H9 (cell line): Measurements from ENCODE around the gene RNF180. TPM values are rescaled to one million over a fixed set of nuclear protein-coding genes. Genes with fewer than 3 reads are reported as not detected.

Experiments used
- DNase-seq: peaks from one replicate; pipeline ENCODE4 v3.0.0-alpha.2; 2017
- H2AFZ ChIP-seq: one replicate; pipeline ENCODE4 v1.6.1; 2013; ENCODE audit warnings: mild to moderate bottlenecking, low read length, control low read depth, moderate library complexity
- H2AK5ac ChIP-seq: 2 replicates; pipeline ENCODE4 v1.6.1; 2013; ENCODE audit warnings: low read length, control low read depth, mixed read lengths; ENCODE audit not compliant: insufficient read length
- H2BK120ac ChIP-seq: one replicate; pipeline ENCODE4 v1.6.1; 2013; ENCODE audit warnings: low read depth, mild to moderate bottlenecking, low read length, control low read depth, inconsistent platforms; ENCODE audit not compliant: poor library complexity, severe bottlenecking
- H2BK12ac ChIP-seq: 2 replicates; pipeline ENCODE4 v1.6.1; 2013; ENCODE audit warnings: low read length, control low read depth, mixed read lengths, low read depth; ENCODE audit not compliant: insufficient read length
- H2BK15ac ChIP-seq: 2 replicates; pipeline ENCODE4 v1.6.1; 2013; ENCODE audit warnings: low read depth, low read length, control low read depth
- H2BK20ac ChIP-seq: one replicate; pipeline ENCODE4 v1.6.1; 2013; ENCODE audit warnings: low read depth, mild to moderate bottlenecking, low read length, control low read depth, inconsistent platforms; ENCODE audit not compliant: poor library complexity, severe bottlenecking
- H2BK5ac ChIP-seq: 2 replicates; pipeline ENCODE4 v1.6.1; 2013; ENCODE audit warnings: low read length, control low read depth, mixed read lengths; ENCODE audit not compliant: insufficient read length
- H3K14ac ChIP-seq: 2 replicates; pipeline ENCODE4 v1.6.1; 2013; ENCODE audit warnings: low read length, control low read depth; ENCODE audit not compliant: insufficient read depth
- H3K18ac ChIP-seq: 2 replicates; pipeline ENCODE4 v1.6.1; 2013; ENCODE audit warnings: low read depth, mild to moderate bottlenecking, mixed read lengths, low read length, control low read depth; ENCODE audit not compliant: insufficient read length
- H3K23ac ChIP-seq: 2 replicates; pipeline ENCODE4 v1.6.1; 2013; ENCODE audit warnings: low read length, control low read depth, mixed read lengths, low read depth; ENCODE audit not compliant: insufficient read length
- H3K23me2 ChIP-seq: 2 replicates; pipeline ENCODE4 v1.6.1; 2013; ENCODE audit warnings: low read depth, mild to moderate bottlenecking, mixed read lengths, low read length, control low read depth; ENCODE audit not compliant: insufficient read length, poor library complexity, severe bottlenecking
- H3K27ac ChIP-seq: 2 replicates; pipeline ENCODE4 v1.5.1; 2013; ENCODE audit warnings: low read length, control low read depth, mixed read lengths, low read depth; ENCODE audit not compliant: insufficient read length
- H3K27me3 ChIP-seq: 2 replicates; pipeline ENCODE4 v1.6.1; 2013; ENCODE audit warnings: low read length, control low read depth, inconsistent platforms; ENCODE audit not compliant: insufficient read depth
- H3K4ac ChIP-seq: 2 replicates; pipeline ENCODE4 v1.6.1; 2013; ENCODE audit warnings: low read depth, mild to moderate bottlenecking, control low read depth, inconsistent platforms, low read length, moderate library complexity
- H3K4me1 ChIP-seq: 2 replicates; pipeline ENCODE4 v1.6.1; 2013; ENCODE audit warnings: low read length, control low read depth, inconsistent platforms; ENCODE audit not compliant: insufficient read depth
- H3K4me2 ChIP-seq: 2 replicates; pipeline ENCODE4 v1.6.1; 2013; ENCODE audit warnings: low read length, control low read depth, mixed read lengths; ENCODE audit not compliant: insufficient read length, insufficient read depth
- H3K56ac ChIP-seq: 2 replicates; pipeline ENCODE4 v1.6.1; 2013; ENCODE audit warnings: low read depth, mild to moderate bottlenecking, mixed read lengths, low read length, control low read depth; ENCODE audit not compliant: insufficient read length
- H3K79me1 ChIP-seq: 2 replicates; pipeline ENCODE4 v1.6.1; 2013; ENCODE audit warnings: low read depth, mild to moderate bottlenecking, moderate library complexity, low read length, control low read depth, inconsistent platforms; ENCODE audit not compliant: insufficient read depth, poor library complexity, severe bottlenecking
- H3K79me2 ChIP-seq: 2 replicates; pipeline ENCODE4 v1.6.1; 2013; ENCODE audit warnings: low read length, control low read depth, inconsistent platforms; ENCODE audit not compliant: insufficient read depth
- H3K9ac ChIP-seq: 2 replicates; pipeline ENCODE4 v1.6.1; 2013; ENCODE audit warnings: low read length, control low read depth, mixed read lengths; ENCODE audit not compliant: insufficient read length; ENCODE audit errors: extremely low read depth
- H3K9me3 ChIP-seq: one replicate; pipeline ENCODE4 v1.6.1; 2013; ENCODE audit warnings: low read depth, low read length, inconsistent platforms; ENCODE audit not compliant: control insufficient read depth
- H3T11ph ChIP-seq: one replicate; pipeline ENCODE4 v1.6.1; 2013; ENCODE audit warnings: mild to moderate bottlenecking, low read length, control low read depth, inconsistent platforms
- H4K20me1 ChIP-seq: one replicate; pipeline ENCODE4 v1.6.1; 2013; ENCODE audit not compliant: control insufficient read depth, insufficient read length, insufficient read depth
- H4K5ac ChIP-seq: 2 replicates; pipeline ENCODE4 v1.6.1; 2013; ENCODE audit warnings: low read depth, mild to moderate bottlenecking, mixed read lengths, low read length, control low read depth; ENCODE audit not compliant: insufficient read length
- H4K8ac ChIP-seq: replicated peaks from 2 replicates; pipeline ENCODE4 v1.6.1; 2013; ENCODE audit warnings: low read length, control low read depth, mixed read lengths, low read depth; ENCODE audit not compliant: insufficient read length
- H4K91ac ChIP-seq: 2 replicates; pipeline ENCODE4 v1.6.1; 2013; ENCODE audit warnings: low read depth, mild to moderate bottlenecking, moderate library complexity, mixed read lengths, low read length, control low read depth; ENCODE audit not compliant: insufficient read length
- H3K27ac Mint-ChIP-seq, 3 experiments: 2 replicates in 2 of 3; 3 replicates in 1 of 3; pipeline ENCODE4 v1.8.0; 2020 to 2021; ENCODE audit warnings: mixed read lengths in 3 of 3, mild to moderate bottlenecking in 1 of 3, moderate library complexity in 1 of 3
- H3K27me3 Mint-ChIP-seq: 2 replicates; pipeline ENCODE4 v1.8.0; 2021; ENCODE audit warnings: low read depth, mild to moderate bottlenecking, moderate library complexity, mixed read lengths
- H3K36me3 Mint-ChIP-seq, 3 experiments: 2 replicates in 2 of 3; 3 replicates in 1 of 3; pipeline ENCODE4 v1.8.0; 2020 to 2021; ENCODE audit warnings: low read depth in 3 of 3, mixed read lengths in 3 of 3; ENCODE audit not compliant: insufficient read depth in 1 of 3
- H3K4me1 Mint-ChIP-seq, 2 experiments: 2 replicates each; pipeline ENCODE4 v1.8.0; 2020; ENCODE audit warnings: mixed read lengths in 2 of 2
- H3K4me3 Mint-ChIP-seq, 2 experiments: 2 replicates in 1 of 2; 3 replicates in 1 of 2; pipeline ENCODE4 v1.8.0; 2020 to 2021; ENCODE audit warnings: mild to moderate bottlenecking in 2 of 2, mixed read lengths in 2 of 2, moderate library complexity in 1 of 2
- H3K9me3 Mint-ChIP-seq, 2 experiments: 2 replicates in 1 of 2; 3 replicates in 1 of 2; pipeline ENCODE4 v1.8.0; 2020; ENCODE audit warnings: mild to moderate bottlenecking in 2 of 2, mixed read lengths in 2 of 2, moderate library complexity in 1 of 2
- CTCF ChIP-seq: fragments of 200-600 bp; sonication (generic); conservative IDR thresholded peaks from 3 replicates; pipeline ENCODE4 v1.8.0; 2021; ENCODE audit warnings: antibody characterized with exemption, mild to moderate bottlenecking
- WGBS: extraction: QIAGEN DNeasy Blood & Tissue Kit; methylation state at CpG from one replicate; pipeline ENCODE4 v1.1.7; 2013; ENCODE audit warnings: missing lambda C conversion rate, low lambda C conversion rate, mixed read lengths; ENCODE audit not compliant: insufficient read length; ENCODE audit errors: extremely low coverage; 5-methylcytosine and 5-hydroxymethylcytosine counted together
- total RNA-seq: library from RNA; stranded (reverse); gene quantifications from 2 replicates; pipeline ENCODE4 v1.2.1, GENCODE V29; 2021

The RNF180 gene
- total RNA-seq, 1 experiment from 2014 or later = 2.5 TPM

GRCh38 chr5:64299805-64300204 is 134.2 kb downstream of the RNF180 start:
- Histone ChIP-seq H3K79me1 (no peaks in the 10 kb centered on the region), H4K20me1 (no peaks in the 10 kb centered on the region), H3K4me1 (no peaks in the 10 kb centered on the region), H3K79me2 (no peaks in the 10 kb centered on the region), H3K23ac (no peak overlapping the region), H2BK5ac (no peak overlapping the region), H2BK15ac (no peak overlapping the region), H3K27me3 (no peaks in the 10 kb centered on the region), H2BK12ac (no peak overlapping the region), H3K9me3 (no peaks in the 10 kb centered on the region), H2BK20ac (no peak overlapping the region), H2AFZ (no peak overlapping the region), H2AK5ac (no peak overlapping the region), H4K91ac (no peak overlapping the region), H3K27ac (no peak overlapping the region), H3K4me2 (no peak overlapping the region), H3K56ac (no peak overlapping the region), H3K9ac (no peak overlapping the region), H3K18ac (no peak overlapping the region), H3K14ac (no peak overlapping the region), H2BK120ac (no peak overlapping the region), H3T11ph (no peak overlapping the region), H3K4ac (no peak overlapping the region), H3K23me2 (no peaks in the 10 kb centered on the region), H4K5ac (no peak overlapping the region), H4K8ac (no peak overlapping the region)
- no peaks in the 10 kb centered on the region for H3K9me3 Mint-ChIP-seq
- no peak for DNase-seq
- no peak overlapping the region for H3K4me3 Mint-ChIP-seq
- H3K4me1 Mint-ChIP-seq = no peaks in the 10 kb centered on the region
- no CpG with 5 or more reads among the region's 2 CpGs for WGBS
- TF ChIP-seq CTCF = no peak
- H3K27me3 Mint-ChIP-seq = no peaks in the 10 kb centered on the region
- no peak overlapping the region for H3K27ac Mint-ChIP-seq
- H3K36me3 Mint-ChIP-seq = no peaks in the 10 kb centered on the region
